Stimulated activated CD8-positive, alpha-beta memory T cell treated with anti-CD3 and anti-CD28 coated beads, Interleukin-4, amount 100 ng/mL, for 1 hour (primary cell): ENCODE data around the gene KCNK1.
"Not testable (repeated sequence)": the region's sequence is repeated elsewhere in the genome, so short reads cannot be mapped to it uniquely, and the experiment has no call there.

Source experiments
- DNase-seq, 2 donors: peaks; one replicate each; pipeline ENCODE4 v3.0.0-alpha.2; 2020; ENCODE audit warnings: low read depth in 2 of 2, low spot score in 1 of 2

The KCNK1 gene

GRCh38 chr1:233607252-233608119 is 6.4 kb upstream of the KCNK1 start:
- DNase-seq: no peak

DNA sequence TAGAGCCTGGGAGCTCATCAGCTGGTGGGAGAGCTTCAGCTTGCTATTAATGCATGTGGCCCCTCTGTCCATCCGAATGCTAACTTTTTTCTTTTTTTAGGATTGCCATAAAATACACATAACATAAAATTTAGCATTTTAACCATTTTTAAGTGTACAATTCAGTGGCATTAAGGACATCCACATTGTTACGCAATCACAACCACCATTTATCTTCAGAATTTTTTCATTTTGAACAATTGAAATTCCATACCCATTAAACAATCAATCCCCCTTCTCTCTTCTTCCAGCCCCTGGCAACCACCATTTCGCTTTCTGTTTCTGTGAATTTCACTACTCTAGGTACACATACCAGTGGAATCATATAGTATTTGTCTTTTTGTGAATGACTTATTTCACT is 4.9 kb upstream of the KCNK1 start:
- no peak for DNase-seq

DNA sequence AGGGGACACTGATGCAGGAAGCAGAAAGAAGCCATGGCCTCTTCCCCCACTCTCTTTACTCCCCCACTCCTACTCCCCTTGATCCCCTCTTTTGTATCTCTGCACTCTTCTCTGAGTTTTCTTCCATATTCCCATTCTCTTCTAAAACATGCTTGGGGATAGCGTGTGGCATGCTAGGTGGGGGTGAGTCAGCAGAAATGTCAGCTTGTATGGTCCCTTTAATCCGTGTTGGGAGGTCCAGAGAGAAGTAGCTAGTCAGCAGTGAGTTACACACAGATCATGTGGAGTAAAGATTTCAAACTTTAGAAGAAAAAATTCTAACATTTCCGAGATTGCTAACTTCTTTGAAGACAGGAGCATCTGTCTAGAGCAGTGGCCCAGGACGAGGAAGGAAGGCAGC is 4.0 kb upstream of the KCNK1 start:
- no peak for DNase-seq

DNA sequence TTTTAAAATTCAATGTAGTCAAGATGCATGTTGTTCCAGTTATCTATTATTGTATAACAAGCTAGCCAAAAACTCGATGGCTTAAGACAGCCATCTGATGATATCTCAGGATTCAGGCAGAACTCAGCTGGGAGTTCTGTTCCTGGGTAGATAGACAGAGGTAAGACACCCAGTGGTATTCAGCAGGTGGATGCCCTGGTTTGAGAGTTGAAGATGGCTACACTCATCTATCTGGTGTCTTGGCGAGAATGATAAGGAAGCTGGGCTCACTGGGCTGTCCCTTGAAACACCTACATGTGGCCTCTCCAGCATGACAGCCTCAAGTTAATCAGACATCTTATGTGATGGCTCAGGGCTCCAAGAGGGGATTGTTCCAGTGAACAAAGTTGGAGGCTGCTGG is 3.3 kb upstream of the KCNK1 start:
- DNase-seq: no peak

GRCh38 chr1:233611363-233611762 is 2.5 kb upstream of the KCNK1 start:
- DNase-seq: not testable (repeated sequence)

DNA sequence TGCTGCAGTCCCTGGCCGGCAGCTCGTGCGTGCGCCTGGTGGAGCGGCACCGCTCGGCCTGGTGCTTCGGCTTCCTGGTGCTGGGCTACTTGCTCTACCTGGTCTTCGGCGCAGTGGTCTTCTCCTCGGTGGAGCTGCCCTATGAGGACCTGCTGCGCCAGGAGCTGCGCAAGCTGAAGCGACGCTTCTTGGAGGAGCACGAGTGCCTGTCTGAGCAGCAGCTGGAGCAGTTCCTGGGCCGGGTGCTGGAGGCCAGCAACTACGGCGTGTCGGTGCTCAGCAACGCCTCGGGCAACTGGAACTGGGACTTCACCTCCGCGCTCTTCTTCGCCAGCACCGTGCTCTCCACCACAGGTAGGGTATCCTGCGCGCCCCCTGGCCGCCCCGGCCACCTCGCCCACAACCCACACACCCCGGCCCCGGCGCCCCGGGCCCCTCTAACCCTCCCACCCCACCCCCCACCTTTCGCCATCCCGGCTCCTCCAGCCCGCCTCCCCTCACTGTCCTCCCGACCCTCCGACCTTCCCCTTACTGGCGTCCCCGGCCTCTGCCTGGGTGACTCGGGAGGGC is 352 bp downstream of the KCNK1 start:
- DNase-seq: no peak

GRCh38 chr1:233614743-233615521 is 1.0 kb downstream of the KCNK1 start:
- DNase-seq: no peak

- DNase-seq: no peak
Measured at GRCh38 chr1:233615571-233615970, 1.7 kb downstream of the KCNK1 start.

- DNase-seq: no peak
Measured at GRCh38 chr1:233617025-233617424, 3.1 kb downstream of the KCNK1 start.

- DNase-seq: not testable (repeated sequence)
Measured at GRCh38 chr1:233619414-233619813, 5.5 kb downstream of the KCNK1 start.

DNA sequence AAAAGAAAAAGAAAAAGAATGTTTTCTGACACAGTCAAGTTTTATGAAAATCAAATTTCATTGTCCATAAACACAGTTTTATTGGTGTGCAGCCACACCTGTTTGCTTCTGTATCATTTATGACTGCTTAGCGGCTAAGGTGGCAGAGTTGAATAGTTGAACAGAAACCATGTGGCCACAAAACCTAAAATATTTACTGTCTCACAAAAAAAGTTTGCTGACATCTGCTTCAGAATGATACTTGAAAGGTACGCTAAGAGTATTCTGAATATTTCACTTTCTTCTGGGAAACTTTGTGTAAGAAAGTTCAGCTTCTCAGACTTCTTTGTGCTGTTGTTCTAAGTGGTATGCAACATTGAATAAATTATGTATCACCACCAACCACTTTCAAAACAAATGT is 6.2 kb downstream of the KCNK1 start:
- no peak for DNase-seq

DNA sequence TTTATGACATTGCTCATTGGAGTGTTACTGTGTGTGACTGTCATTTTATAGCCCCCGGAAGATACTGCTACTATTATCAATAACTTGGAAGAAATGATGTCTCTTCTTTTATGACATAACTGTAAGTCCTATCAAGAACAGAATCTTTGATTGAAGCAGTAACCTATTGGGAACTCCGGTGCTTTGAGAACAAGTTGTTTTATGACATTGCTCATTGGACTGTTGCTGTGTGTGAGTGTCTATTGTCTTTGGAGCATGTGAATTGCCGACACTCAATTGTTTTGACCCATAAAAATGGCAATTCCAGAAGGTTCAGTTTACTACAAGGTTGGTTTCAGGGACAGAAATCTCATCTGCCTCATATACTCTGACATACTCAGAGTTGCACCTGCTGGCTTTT is 8.0 kb downstream of the KCNK1 start:
- DNase-seq: no peak

DNA sequence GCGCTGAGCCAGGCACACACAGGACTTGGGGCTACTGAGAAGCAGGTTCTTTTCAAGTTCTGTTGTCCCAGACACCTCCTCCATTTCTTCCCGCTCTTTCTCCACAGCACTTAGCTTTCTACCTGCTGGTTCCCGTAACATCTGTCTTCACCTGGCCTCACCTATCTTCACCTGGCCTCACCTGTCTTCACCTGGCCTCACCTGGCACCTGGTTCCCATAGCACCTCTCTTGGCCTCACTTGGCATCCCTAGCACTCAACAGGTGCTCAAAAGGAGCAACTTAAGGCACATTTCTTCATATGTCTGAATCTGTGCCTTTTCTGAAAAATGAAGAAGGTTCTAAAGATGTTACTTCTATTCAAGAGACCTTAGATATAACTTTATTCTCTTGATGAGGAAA is 10.4 kb downstream of the KCNK1 start:
- DNase-seq: no peak

DNA sequence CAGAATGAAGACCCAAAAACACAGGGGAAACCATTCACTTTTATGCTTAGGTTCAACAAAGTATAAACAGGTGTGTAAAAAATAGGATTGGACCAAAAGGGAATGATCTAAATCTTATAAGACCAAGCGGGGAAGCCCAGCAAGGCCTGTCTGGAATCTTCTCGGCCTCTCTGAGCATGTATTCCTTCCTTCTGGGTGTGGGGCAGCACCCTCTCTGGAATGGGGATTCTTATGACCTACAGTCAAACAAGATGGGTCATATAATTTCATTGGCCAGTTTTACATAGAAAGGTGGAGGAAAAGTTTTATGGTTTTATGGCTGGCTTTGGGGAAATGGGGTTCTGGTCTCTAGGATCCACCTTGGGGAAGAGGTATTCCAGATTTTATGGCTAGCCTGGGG is 11.2 kb downstream of the KCNK1 start:
- no peak for DNase-seq

GRCh38 chr1:233625510-233625981 is 11.6 kb downstream of the KCNK1 start:
- DNase-seq: no peak

DNA sequence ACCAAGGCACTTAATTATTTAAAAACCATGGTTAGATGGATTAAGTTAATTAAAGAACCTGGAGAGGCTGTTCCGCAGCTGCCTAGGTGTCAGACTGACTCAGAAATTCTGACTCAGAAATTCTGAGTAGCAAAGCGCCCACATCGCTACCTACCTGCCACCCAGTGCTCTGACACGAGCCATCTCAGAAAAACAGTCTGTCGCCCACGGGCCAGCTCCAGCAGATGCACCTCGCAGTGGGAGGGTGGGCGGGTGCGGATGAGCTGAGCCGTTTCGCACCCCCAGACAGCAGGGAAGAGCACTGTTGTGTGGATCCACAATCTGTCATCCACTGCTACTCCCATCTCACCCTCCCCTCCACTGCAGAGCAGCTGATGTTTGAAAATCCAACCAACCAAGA is 13.5 kb downstream of the KCNK1 start:
- DNase-seq: no peak

DNA sequence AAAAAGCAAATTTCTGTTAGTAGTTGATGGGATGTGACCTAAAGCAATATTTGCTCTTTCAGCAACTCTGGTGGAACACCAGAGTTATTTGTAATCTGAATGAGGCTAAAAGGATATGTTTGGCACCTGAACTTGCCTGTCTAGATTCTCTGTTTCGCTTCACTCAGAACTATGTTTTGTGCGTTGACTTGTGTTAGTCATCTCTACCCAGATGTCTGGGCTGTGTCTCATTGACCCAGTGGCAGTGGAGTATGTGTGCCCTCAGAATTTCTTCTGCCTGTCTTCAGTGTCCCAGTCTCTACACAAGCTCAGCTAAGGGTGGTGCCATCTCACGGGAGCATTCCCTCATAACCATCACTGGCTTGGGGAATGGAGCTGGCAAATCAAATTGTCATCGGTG is 13.9 kb downstream of the KCNK1 start:
- DNase-seq: no peak

DNA sequence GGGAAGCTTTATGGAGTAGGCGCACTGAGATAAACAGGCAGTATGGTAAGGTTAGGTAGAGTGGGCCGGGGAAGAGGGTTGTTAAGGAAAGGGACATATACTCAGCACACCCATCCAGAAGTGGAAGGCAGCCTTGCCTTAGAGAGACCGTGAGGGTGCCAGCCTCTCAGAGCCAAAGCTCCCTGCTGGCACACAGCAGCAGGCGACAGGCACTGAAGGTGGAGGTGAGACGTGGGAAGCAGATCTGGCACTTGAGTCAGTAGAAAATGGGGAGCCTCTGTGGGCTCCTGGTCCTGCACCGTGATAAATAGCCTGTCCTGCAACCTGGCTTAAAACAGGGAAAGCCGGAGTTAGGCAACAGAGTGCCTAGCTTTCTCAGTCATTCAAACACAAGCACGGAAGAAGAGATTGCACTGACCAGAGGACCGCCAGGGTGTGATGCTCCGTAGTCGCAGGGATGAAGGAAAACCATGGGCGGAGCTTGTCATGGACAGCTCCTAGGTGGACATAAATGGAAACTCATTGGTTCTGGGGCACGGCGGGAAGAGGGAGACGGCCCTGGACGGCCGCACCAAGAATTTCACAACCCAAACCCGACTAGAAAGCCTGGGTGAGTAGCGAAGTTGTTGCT is 15.5 kb downstream of the KCNK1 start:
- no peak for DNase-seq

- no peak for DNase-seq
Measured at GRCh38 chr1:233631810-233632405, 18.0 kb downstream of the KCNK1 start.

GRCh38 chr1:233632436-233632835 is 18.5 kb downstream of the KCNK1 start:
- DNase-seq: no peak
